Urinary bladder (tissue), 4 donors: ENCODE results near the gene ZC3HAV1L. TPM values are rescaled to one million over a fixed set of nuclear protein-coding genes. Genes with fewer than 3 reads are reported as not detected.
A peak's percentile ranks its signal among the peaks of the same experiment; 100 is the strongest.
"Not testable (repeated sequence)": the region's sequence is repeated elsewhere in the genome, so short reads cannot be mapped to it uniquely, and the experiment has no call there.

Experiments
- DNase-seq: peaks from one replicate; pipeline ENCODE4 v3.0.0-alpha.2; 2015; ENCODE audit errors: extremely low spot score
- H3K27ac ChIP-seq: one replicate; pipeline ENCODE4 v1.5.1; 2013; ENCODE audit warnings: low read depth, mild to moderate bottlenecking, moderate library complexity
- H3K36me3 ChIP-seq: one replicate; pipeline ENCODE4 v1.6.1; 2013; ENCODE audit warnings: mild to moderate bottlenecking, moderate library complexity; ENCODE audit not compliant: insufficient read depth
- H3K4me1 ChIP-seq: one replicate; pipeline ENCODE4 v1.6.1; 2013; ENCODE audit warnings: mild to moderate bottlenecking, moderate library complexity; ENCODE audit not compliant: insufficient read depth
- H3K4me3 ChIP-seq: one replicate; pipeline ENCODE4 v1.5.1; 2013; ENCODE audit warnings: low read depth, low read length
- WGBS: extraction: QIAGEN DNeasy Blood & Tissue Kit; methylation state at CpG from one replicate; pipeline ENCODE4 v1.1.7; 2013; 5-methylcytosine and 5-hydroxymethylcytosine counted together
- polyA plus RNA-seq: library from polyadenylated mRNA; stranded (reverse); fragments of 200-250 nt; gene quantifications from one replicate; pipeline ENCODE4 v1.2.3, GENCODE V29; 2013
- total RNA-seq: library from RNA; depleted of rRNA; stranded (reverse); fragments of >200 nt; gene quantifications from one replicate; pipeline ENCODE4 v1.2.3, GENCODE V29; 2014
- donor health status: healthy with polysubstance abuse.
- donor health status: healthy.

The ZC3HAV1L gene
- total RNA-seq (37.4 TPM), polyA plus RNA-seq (3.3 TPM)

GRCh38 chr7:139035586-139036353 lies at the start of gene ZC3HAV1L:
ZC3HAV1L (minus strand) TSS chr7:139036042; CDS start chr7:139036017, 25 bp downstream.
- Histone ChIP-seq H3K4me1 (no peaks in the 10 kb centered on the region), H3K36me3 (no peaks in the 10 kb centered on the region), H3K4me3 (peak within 1 kb of the TSS; percentile 66), H3K27ac (peak within 1 kb of the TSS; percentile 58)
- DNase-seq = peak; percentile 56
- WGBS = under 1% methylated on average over 82 of the region's 82 CpGs

- peaks cover 5% of the 10 kb centered on the region for H3K36me3 ChIP-seq
- H3K4me3 ChIP-seq = no peak overlapping the region
- no peaks in the 10 kb centered on the region for H3K4me1 ChIP-seq
- H3K27ac ChIP-seq = no peak overlapping the region
- WGBS = 92% methylated on average over 5 of the region's 5 CpGs
- DNase-seq = no peak
Measured at GRCh38 chr7:139084709-139085108, 48.9 kb upstream of the ZC3HAV1L start.

- no peak for DNase-seq
- Histone ChIP-seq H3K4me1 (no peaks in the 10 kb centered on the region), H3K36me3 (peaks cover 7% of the 10 kb centered on the region), H3K27ac (no peak overlapping the region), H3K4me3 (no peak overlapping the region)
Measured at GRCh38 chr7:139081584-139081983, 45.7 kb upstream of the ZC3HAV1L start.

GRCh38 chr7:139080905-139081304 lies 45.1 kb upstream of the ZC3HAV1L start:
- Histone ChIP-seq H3K4me1 (no peaks in the 10 kb centered on the region), H3K36me3 (peaks cover 7% of the 10 kb centered on the region), H3K27ac (no peak overlapping the region), H3K4me3 (no peak overlapping the region)
- 60% methylated on average over 8 of the region's 8 CpGs for WGBS
- no peak for DNase-seq

- Histone ChIP-seq H3K27ac (no peak overlapping the region), H3K4me3 (no peak overlapping the region), H3K4me1 (no peaks in the 10 kb centered on the region), H3K36me3 (peaks cover 7% of the 10 kb centered on the region)
- no peak for DNase-seq
- WGBS = 96% methylated on average over 15 of the region's 15 CpGs
Measured at GRCh38 chr7:139079861-139080260, 44.0 kb upstream of the ZC3HAV1L start.

- no peak overlapping the region for H3K4me3 ChIP-seq
- 77% methylated on average over 1 of the region's 1 CpG for WGBS
- peaks cover 8% of the 10 kb centered on the region for H3K36me3 ChIP-seq
- no peak for DNase-seq
- no peak overlapping the region for H3K27ac ChIP-seq
- H3K4me1 ChIP-seq = no peaks in the 10 kb centered on the region
Measured at GRCh38 chr7:139078911-139079310, 43.1 kb upstream of the ZC3HAV1L start.

- DNase-seq = no peak
- Histone ChIP-seq H3K27ac (no peak overlapping the region), H3K4me1 (no peaks in the 10 kb centered on the region), H3K36me3 (peaks cover 8% of the 10 kb centered on the region), H3K4me3 (no peak overlapping the region)
- 98% methylated on average over 1 of the region's 1 CpG for WGBS
Measured at GRCh38 chr7:139078399-139078798, 42.6 kb upstream of the ZC3HAV1L start.

GRCh38 chr7:139077706-139078105 lies 41.9 kb upstream of the ZC3HAV1L start:
- H3K27ac ChIP-seq, H3K4me3 ChIP-seq, H3K36me3 ChIP-seq, H3K4me1 ChIP-seq, DNase-seq: not testable (repeated sequence)
- WGBS = 84% methylated on average over 5 of the region's 5 CpGs

GRCh38 chr7:139075871-139076686 lies 40.2 kb upstream of the ZC3HAV1L start:
- H3K4me1 ChIP-seq = no peaks in the 10 kb centered on the region
- H3K36me3 ChIP-seq = peaks cover 12% of the 10 kb centered on the region
- H3K27ac ChIP-seq = no peak overlapping the region
- no peak for DNase-seq
- H3K4me3 ChIP-seq = no peak overlapping the region
- 86% methylated on average over 11 of the region's 11 CpGs for WGBS

GRCh38 chr7:139075031-139075652 lies 39.3 kb upstream of the ZC3HAV1L start:
- H3K4me1 ChIP-seq = no peaks in the 10 kb centered on the region
- DNase-seq = peak; percentile 39
- H3K4me3 ChIP-seq = no peak overlapping the region
- H3K36me3 ChIP-seq = peaks cover 12% of the 10 kb centered on the region
- 39% methylated on average over 9 of the region's 9 CpGs for WGBS
- H3K27ac ChIP-seq = peak overlapping the region; percentile 16

GRCh38 chr7:139072796-139073195 lies 37.0 kb upstream of the ZC3HAV1L start:
- 66% methylated on average over 8 of the region's 8 CpGs for WGBS
- Histone ChIP-seq H3K36me3 (peaks cover 5% of the 10 kb centered on the region), H3K4me1 (no peaks in the 10 kb centered on the region), H3K27ac (no peak overlapping the region), H3K4me3 (no peak overlapping the region)
- DNase-seq = no peak

GRCh38 chr7:139071680-139072079 lies 35.8 kb upstream of the ZC3HAV1L start:
- Histone ChIP-seq H3K4me3 (no peak overlapping the region), H3K4me1 (no peaks in the 10 kb centered on the region), H3K27ac (no peak overlapping the region), H3K36me3 (peaks cover 5% of the 10 kb centered on the region)
- WGBS = 78% methylated on average over 3 of the region's 3 CpGs
- DNase-seq = no peak

- Histone ChIP-seq H3K36me3 (peaks cover 3% of the 10 kb centered on the region), H3K4me3 (no peak overlapping the region), H3K27ac (no peak overlapping the region), H3K4me1 (no peaks in the 10 kb centered on the region)
- 96% methylated on average over 9 of the region's 9 CpGs for WGBS
- no peak for DNase-seq
Measured at GRCh38 chr7:139068544-139069399, 32.9 kb upstream of the ZC3HAV1L start.
